ENCODE results near the gene SYNM.

SYNM gene

GRCh38 chr15:99172989-99173388 is 68.1 kb downstream of the SYNM start:
- no peak for DNase-seq

GRCh38 chr15:99174567-99175395 is 69.9 kb downstream of the SYNM start:
- no peak for DNase-seq

GRCh38 chr15:99176757-99177156 is 71.9 kb downstream of the SYNM start:
- no peak for DNase-seq

- no peak for DNase-seq
Measured at GRCh38 chr15:99177679-99178078, 72.8 kb downstream of the SYNM start.

GRCh38 chr15:99180086-99180963 is 75.4 kb downstream of the SYNM start:
- no peak for DNase-seq

- DNase-seq, result no peak
Measured at GRCh38 chr15:99180964-99181306, 76.1 kb downstream of the SYNM start.

GRCh38 chr15:99181545-99181971 is 76.7 kb downstream of the SYNM start:
- DNase-seq, result no peak

- no peak for DNase-seq
Measured at GRCh38 chr15:99182791-99183190, 77.9 kb downstream of the SYNM start.
